Right atrium auricular region (tissue), 2 donors: ENCODE data around the gene TRPV2. TPM values are rescaled to one million over a fixed set of nuclear protein-coding genes. Genes with fewer than 3 reads are reported as not detected.
A peak's percentile ranks its signal among the peaks of the same experiment; 100 is the strongest.

ENCODE experiments used
- DNase-seq: peaks from one replicate; pipeline ENCODE4 v3.0.0-alpha.2; 2019; ENCODE audit warnings: low spot score
- H3K27ac ChIP-seq, 2 donors: fragments of 200-600 bp; sonication (generic); 1 replicate in 1 of 2; 2 replicates in 1 of 2; pipeline ENCODE4 v1.5.1; 2016 to 2019
- H3K27me3 ChIP-seq, 2 donors: fragments of 200-600 bp; sonication (generic); one replicate each; pipeline versions ENCODE4 v1.5.1 to v1.6.0; 2017 to 2019
- H3K36me3 ChIP-seq: fragments of 200-600 bp; sonication (generic); one replicate; pipeline ENCODE4 v1.5.1; 2016
- H3K4me1 ChIP-seq, 2 donors: fragments of 200-600 bp; sonication (generic); one replicate each; pipeline versions ENCODE4 v1.5.1 to v1.6.0; 2017 to 2019
- H3K4me3 ChIP-seq, 2 donors: fragments of 200-600 bp; sonication (generic); 1 replicate in 1 of 2; 2 replicates in 1 of 2; pipeline ENCODE4 v1.5.1; 2017 to 2019; ENCODE audit warnings: mild to moderate bottlenecking in 1 of 2, moderate library complexity in 1 of 2
- H3K9me3 ChIP-seq, 2 donors: fragments of 200-600 bp; sonication (generic); one replicate each; pipeline ENCODE4 v1.5.1; 2019
- CTCF ChIP-seq, 2 donors: fragments of 200-600 bp; sonication (generic); IDR thresholded peaks; one replicate each; pipeline ENCODE4 v1.5.1; 2019; ENCODE audit warnings: antibody characterized with exemption in 2 of 2
- total RNA-seq, 2 donors: library from RNA; depleted of rRNA; stranded (reverse); fragments of >200 nt; gene quantifications; one replicate each; pipeline ENCODE4 v1.1.0, GENCODE V29; 2016

TRPV2 gene
- total RNA-seq, 2 donors from 2014 or later = 6.7 to 15.0 TPM

DNA sequence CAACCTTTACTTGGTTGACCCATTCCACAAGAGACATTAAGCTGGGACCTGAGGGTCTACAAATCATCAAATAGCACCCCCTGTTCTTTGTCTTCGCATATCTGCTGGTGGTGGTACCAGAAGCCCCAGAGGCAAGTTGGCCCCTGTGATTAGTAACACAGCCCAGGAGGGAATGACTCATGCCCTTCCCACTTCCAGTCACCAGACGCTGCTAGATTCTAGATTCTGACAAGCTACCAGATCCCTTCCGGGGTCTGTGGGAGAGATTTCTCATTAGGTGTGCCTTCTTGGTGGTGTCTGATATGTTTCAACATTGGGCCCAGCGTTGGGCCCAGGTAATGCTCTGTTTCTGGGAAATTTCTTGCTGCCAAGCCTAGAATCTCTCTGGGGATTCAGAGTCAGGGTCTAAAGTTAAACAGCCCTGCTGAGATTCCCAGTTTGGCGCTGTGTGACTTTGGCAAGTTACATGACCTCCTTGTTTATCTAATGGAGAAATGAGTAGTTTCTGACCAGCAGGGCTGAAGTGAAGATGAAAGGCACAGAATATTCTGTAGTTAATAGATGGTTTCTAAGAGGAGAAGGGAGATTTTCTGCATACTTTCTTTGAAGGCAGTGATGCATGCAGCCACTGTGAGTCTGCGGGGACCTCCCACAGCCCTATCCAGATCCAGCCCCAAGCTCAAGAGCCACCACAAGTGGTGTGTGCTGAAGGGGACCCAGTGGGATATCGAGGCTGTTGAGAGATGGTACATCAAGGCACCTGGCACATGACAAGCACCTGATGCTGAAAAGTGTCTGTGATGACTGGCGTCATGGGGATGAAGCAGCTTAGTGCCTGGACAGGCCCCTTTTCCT lies 3.9 kb downstream of the TRPV2 start:
- TF ChIP-seq CTCF (IDR thresholded peaks at IDR 0.05) = no peak
- Histone ChIP-seq H3K27ac (peak overlapping the region; percentile 62 to 90), H3K9me3 (no peaks in the 10 kb centered on the region), H3K36me3 (no peaks in the 10 kb centered on the region), H3K4me1 (peaks cover 0 to 40% of the 10 kb centered on the region in 2 donors), H3K27me3 (no peaks in the 10 kb centered on the region), H3K4me3 (no peak overlapping the region)
- peak; percentile 74 for DNase-seq

- H3K9me3 ChIP-seq = no peaks in the 10 kb centered on the region
- no peak for DNase-seq
- peaks cover 0 to 39% of the 10 kb centered on the region in 2 donors for H3K4me1 ChIP-seq
- peak overlapping the region; percentile 62 to 90 for H3K27ac ChIP-seq
- H3K27me3 ChIP-seq = no peaks in the 10 kb centered on the region
- TF ChIP-seq CTCF (IDR thresholded peaks at IDR 0.05) = no peak
- H3K4me3 ChIP-seq = no peak overlapping the region
- H3K36me3 ChIP-seq = no peaks in the 10 kb centered on the region
Measured at GRCh38 chr17:16419929-16420271, 4.5 kb downstream of the TRPV2 start.

DNA sequence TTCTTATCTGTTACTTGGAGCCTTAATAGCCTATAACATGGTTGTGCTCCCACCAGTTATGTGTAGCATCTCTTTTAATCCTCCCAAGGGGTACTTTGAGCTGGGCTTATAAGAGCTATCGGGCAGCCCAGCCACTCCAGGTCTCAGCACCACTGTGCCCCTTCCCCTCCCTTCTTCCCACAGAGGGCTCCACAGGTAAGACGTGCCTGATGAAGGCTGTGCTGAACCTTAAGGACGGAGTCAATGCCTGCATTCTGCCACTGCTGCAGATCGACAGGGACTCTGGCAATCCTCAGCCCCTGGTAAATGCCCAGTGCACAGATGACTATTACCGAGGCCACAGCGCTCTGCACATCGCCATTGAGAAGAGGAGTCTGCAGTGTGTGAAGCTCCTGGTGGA lies 7.0 kb downstream of the TRPV2 start:
- no peak for DNase-seq
- Histone ChIP-seq H3K4me1 (peaks cover 0 to 24% of the 10 kb centered on the region in 2 donors), H3K4me3 (no peak overlapping the region), H3K27ac (no peak overlapping the region), H3K36me3 (no peaks in the 10 kb centered on the region), H3K27me3 (no peaks in the 10 kb centered on the region), H3K9me3 (no peaks in the 10 kb centered on the region)
- no peak for TF ChIP-seq CTCF (IDR thresholded peaks at IDR 0.05)

DNA sequence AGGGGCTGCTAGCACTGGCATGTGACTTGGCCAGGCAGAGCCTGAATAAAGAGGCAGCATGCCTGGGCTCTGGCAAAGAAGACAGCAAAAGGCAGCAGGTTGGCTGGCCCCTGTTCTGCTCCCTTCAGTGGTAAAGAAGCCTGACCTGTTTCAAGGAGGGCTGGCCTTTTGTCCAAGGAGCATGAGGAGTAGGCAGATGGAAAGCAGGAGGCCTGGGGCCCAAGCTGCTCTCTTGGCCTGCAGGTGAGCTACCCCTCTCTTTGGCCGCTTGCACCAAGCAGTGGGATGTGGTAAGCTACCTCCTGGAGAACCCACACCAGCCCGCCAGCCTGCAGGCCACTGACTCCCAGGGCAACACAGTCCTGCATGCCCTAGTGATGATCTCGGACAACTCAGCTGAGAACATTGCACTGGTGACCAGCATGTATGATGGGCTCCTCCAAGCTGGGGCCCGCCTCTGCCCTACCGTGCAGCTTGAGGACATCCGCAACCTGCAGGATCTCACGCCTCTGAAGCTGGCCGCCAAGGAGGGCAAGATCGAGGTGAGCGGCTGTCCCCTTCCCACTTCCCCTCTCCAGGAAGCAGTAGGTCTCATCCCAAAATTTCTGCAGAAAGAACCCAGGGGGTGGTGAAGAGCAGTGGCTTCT lies 8.0 kb downstream of the TRPV2 start:
- Histone ChIP-seq H3K36me3 (no peaks in the 10 kb centered on the region), H3K27me3 (no peaks in the 10 kb centered on the region), H3K4me3 (no peak overlapping the region), H3K4me1 (peaks cover 0 to 15% of the 10 kb centered on the region in 2 donors), H3K9me3 (no peaks in the 10 kb centered on the region), H3K27ac (no peak overlapping the region)
- DNase-seq = no peak
- no peak for TF ChIP-seq CTCF (IDR thresholded peaks at IDR 0.05)

GRCh38 chr17:16425202-16425601 lies 9.8 kb downstream of the TRPV2 start:
- H3K9me3 ChIP-seq = no peaks in the 10 kb centered on the region
- H3K4me3 ChIP-seq = no peak overlapping the region
- H3K4me1 ChIP-seq = no peaks in the 10 kb centered on the region
- H3K27ac ChIP-seq = no peak overlapping the region
- DNase-seq = no peak
- no peaks in the 10 kb centered on the region for H3K36me3 ChIP-seq
- no peaks in the 10 kb centered on the region for H3K27me3 ChIP-seq
- TF ChIP-seq CTCF (IDR thresholded peaks at IDR 0.05) = no peak
